ENCODE measurements around the gene EEPD1.

DNA sequence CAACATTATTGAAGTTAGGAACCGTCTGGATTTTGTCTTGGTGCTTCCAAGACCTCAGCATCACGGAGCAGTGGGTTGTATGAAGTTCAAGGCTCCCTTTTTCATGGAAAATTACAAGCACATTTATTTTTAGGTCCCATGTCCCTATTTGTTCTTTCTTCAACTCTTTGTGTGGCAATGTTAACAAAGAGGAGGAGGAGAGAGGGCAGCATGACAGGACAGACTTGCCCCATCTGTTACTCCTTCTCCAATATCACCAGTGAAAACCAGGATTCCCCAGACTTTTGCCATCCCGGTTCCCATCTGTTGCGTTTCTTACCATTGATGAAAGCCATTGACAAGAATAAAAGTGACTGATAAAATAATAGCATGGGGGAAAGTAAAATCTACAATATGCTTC, 28.6 kb downstream of the EEPD1 start:
- TF ChIP-seq, protein P1, sequence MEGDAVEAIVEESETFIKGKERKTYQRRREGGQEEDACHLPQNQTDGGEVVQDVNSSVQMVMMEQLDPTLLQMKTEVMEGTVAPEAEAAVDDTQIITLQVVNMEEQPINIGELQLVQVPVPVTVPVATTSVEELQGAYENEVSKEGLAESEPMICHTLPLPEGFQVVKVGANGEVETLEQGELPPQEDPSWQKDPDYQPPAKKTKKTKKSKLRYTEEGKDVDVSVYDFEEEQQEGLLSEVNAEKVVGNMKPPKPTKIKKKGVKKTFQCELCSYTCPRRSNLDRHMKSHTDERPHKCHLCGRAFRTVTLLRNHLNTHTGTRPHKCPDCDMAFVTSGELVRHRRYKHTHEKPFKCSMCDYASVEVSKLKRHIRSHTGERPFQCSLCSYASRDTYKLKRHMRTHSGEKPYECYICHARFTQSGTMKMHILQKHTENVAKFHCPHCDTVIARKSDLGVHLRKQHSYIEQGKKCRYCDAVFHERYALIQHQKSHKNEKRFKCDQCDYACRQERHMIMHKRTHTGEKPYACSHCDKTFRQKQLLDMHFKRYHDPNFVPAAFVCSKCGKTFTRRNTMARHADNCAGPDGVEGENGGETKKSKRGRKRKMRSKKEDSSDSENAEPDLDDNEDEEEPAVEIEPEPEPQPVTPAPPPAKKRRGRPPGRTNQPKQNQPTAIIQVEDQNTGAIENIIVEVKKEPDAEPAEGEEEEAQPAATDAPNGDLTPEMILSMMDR (IDR thresholded peaks at IDR 0.05), result no peak
- TF ChIP-seq POLR2A (IDR thresholded peaks at IDR 0.05; ENCODE audit: low read length) (no peak), HOXA7 (CRISPR knock-in tag; IDR thresholded peaks at IDR 0.05) (no peak), JUNB (IDR thresholded peaks at IDR 0.05) (no peak), EHMT2 (IDR thresholded peaks at IDR 0.05; ENCODE audit: low read depth) (no peak), MYC (IDR thresholded peaks at IDR 0.05; ENCODE audit: borderline replicate concordance, low read length) (no peak), MAFK (IDR thresholded peaks at IDR 0.05; ENCODE audit: partially characterized antibody) (no peak), PBX3 (IDR thresholded peaks at IDR 0.05) (no peak), MAX (IDR thresholded peaks at IDR 0.05) (no peak), JUN (IDR thresholded peaks at IDR 0.05) (no peak), MAZ (IDR thresholded peaks at IDR 0.05; ENCODE audit: borderline replicate concordance, low read depth, low read length) (no peak), SMC3 (IDR thresholded peaks at IDR 0.05) (no peak)
